ENCODE results near the gene TBC1D9B.

DNA sequence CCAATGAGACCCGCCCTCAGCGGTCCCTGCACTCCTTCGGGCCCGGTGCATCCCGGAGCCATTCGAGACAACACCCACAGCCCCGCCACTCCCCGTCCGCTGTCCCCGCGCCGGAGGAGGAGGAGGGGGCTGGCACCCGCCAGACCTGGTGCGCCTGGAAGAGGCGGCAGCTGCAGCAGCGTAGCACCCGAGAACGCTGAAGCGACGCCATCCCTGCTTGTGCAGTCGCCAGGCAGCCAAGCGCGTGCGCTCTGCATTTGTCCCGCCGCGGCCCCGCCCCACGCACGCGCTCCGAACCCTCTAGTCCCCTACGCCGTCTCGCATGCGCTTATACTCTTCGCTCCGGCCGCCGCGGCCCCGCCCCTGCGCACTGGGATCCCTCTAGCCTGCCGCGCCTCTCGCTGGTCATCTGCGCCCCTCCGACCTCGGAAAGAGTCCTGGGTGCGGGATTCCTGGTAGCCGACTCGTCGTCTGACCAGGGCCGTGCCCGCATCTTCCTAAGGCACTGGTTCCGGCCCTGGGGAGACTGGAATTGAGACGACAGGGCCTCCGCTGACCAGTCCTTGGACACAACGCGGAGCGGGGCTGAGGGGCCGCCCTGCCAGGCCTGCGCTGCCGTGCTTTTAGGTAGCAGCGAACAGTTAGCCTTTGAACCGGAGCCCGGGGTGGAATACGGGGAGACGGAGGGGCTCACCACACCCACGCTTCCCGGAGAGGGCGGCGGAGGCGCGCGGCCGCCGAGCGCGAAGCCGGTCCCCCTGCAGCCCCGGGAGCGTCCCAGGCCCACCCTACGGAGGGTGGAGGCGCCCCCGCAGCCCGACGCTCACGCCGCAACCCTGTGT lies 48.9 kb downstream of the TBC1D9B start, which contains the start of gene MRNIP:
- peak; percentile 71 for TF ChIP-seq POLR2A (IDR thresholded peaks at IDR 0.05)
- TF ChIP-seq, protein P1, sequence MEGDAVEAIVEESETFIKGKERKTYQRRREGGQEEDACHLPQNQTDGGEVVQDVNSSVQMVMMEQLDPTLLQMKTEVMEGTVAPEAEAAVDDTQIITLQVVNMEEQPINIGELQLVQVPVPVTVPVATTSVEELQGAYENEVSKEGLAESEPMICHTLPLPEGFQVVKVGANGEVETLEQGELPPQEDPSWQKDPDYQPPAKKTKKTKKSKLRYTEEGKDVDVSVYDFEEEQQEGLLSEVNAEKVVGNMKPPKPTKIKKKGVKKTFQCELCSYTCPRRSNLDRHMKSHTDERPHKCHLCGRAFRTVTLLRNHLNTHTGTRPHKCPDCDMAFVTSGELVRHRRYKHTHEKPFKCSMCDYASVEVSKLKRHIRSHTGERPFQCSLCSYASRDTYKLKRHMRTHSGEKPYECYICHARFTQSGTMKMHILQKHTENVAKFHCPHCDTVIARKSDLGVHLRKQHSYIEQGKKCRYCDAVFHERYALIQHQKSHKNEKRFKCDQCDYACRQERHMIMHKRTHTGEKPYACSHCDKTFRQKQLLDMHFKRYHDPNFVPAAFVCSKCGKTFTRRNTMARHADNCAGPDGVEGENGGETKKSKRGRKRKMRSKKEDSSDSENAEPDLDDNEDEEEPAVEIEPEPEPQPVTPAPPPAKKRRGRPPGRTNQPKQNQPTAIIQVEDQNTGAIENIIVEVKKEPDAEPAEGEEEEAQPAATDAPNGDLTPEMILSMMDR (IDR thresholded peaks at IDR 0.05): peak in 3 of 4 donors; percentile 15 to 45 (median 33)
